Measurements from ENCODE around the gene TPSD1. TPM values are rescaled to one million over a fixed set of nuclear protein-coding genes. Genes with fewer than 3 reads are reported as not detected.

The TPSD1 gene
- total RNA-seq, 1 donor from 2014 or later = 0.69 TPM

GRCh38 chr16:1299012-1299867 lies 43.4 kb downstream of the TPSD1 start:
- DNase-seq (ENCODE audit: low spot score) = peak; percentile 44

DNA sequence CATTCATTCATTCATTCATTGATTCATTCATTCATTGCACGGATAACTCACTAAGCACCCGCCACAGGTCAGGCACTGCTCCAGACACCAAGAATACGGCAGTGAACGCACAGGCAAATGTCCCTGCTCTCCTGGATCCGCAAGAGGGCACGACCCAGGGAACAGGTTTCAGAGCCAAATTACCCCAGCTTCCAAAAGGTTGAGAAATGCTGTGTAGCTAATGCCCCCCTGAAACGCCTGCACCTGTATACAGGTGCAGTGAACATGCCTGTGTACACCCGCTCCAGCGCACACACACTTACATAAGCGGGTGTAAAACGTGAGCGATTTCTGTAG lies 44.0 kb downstream of the TPSD1 start:
- no peak for DNase-seq (ENCODE audit: low spot score)

- peak; percentile 56 for DNase-seq (ENCODE audit: low spot score)
Measured at GRCh38 chr16:1300664-1301476, 45.0 kb downstream of the TPSD1 start.

- DNase-seq (ENCODE audit: low spot score) = no peak
Measured at GRCh38 chr16:1301562-1301961, 45.7 kb downstream of the TPSD1 start.

DNA sequence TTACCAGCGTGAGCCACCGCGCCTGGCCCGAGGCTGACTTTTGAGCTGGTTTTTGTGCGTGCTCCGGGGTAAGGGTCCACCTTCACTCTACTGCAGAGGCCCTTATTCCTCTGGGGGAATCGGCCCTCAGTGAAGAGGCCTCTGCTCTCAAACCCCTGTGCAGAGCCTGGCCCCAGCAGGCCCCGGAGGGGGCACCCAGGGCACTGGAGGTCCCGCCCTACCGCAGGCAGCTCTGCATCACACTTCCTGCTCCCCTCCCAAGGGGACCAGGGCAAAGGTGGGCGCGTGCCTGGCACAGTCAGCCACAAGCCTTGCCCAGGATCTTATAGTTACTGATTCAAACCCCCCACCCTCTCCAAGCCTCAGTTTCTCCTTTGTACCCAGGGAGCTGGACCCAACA lies 50.0 kb downstream of the TPSD1 start:
- DNase-seq (ENCODE audit: low spot score) = no peak

GRCh38 chr16:1306334-1306733 lies 50.5 kb downstream of the TPSD1 start:
- DNase-seq (ENCODE audit: low spot score) = no peak

DNA sequence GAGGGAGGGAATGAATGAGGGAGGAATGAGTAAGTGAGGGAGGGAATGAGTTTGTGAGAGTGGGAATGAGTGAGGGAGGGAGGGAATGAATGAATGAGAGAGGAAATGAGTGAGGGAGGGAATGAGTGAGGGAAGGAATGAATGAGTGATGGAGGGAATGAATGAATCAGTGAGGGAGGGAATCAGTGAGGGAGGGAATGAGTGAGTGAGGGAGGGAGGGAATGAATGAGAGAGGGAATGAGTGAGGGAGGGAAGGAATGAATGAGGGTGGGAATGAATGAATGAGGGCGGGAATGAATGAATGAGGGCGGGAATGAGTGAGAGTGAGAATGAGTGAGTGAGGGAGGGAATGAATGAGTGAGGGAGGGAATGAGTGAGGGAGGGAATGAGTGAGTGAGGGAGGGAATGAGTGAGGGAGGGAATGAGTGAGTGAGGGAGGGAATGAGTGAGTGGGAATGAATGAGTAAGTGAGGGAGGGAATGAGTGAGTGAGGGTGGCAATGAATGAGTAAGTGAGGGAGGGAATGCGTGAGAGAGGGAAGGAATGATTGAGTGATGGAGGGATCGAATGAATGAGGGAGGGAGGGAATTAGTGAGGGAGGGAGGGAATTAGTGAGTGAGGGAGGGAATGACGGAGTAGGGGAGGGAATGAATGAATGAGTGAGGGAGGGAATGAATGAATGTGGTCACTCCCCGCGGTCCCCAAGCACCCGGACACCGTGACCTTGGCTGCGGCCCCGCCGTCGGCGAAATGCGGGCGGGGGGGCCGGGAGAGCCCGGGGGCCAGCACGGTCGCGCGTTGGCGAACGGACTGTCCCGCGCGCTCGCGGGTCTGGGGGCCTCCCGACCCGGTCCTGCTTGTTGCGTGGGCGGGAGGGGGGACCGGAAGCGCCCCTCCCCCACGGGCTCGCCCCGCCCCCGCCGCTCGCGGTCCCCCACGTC lies 52.4 kb downstream of the TPSD1 start:
- DNase-seq (ENCODE audit: low spot score) = no peak

Other genes with a start within 250 kb of the TPSD1 start
- gene SSTR5, start 183.3 kb upstream of the TPSD1 start, total RNA-seq = 5.8 TPM
- gene C1QTNF8, start 159.8 kb upstream of the TPSD1 start, total RNA-seq = not detected
- 133 TPM for gene CACNA1H, start 103.0 kb upstream of the TPSD1 start, total RNA-seq
- gene TPSG1, start 30.8 kb upstream of the TPSD1 start, total RNA-seq = 1.6 TPM
- 215 TPM for gene TPSB2, start 25.9 kb upstream of the TPSD1 start, total RNA-seq
- gene TPSAB1, start 15.4 kb upstream of the TPSD1 start, total RNA-seq = 139 TPM
- gene UBE2I, start 53.6 kb downstream of the TPSD1 start, total RNA-seq = 100 TPM
- 2.6 TPM for gene BAIAP3, start 77.6 kb downstream of the TPSD1 start, total RNA-seq
- 51.2 TPM for gene TSR3, start 95.8 kb downstream of the TPSD1 start, total RNA-seq
- gene GNPTG, start 95.9 kb downstream of the TPSD1 start, total RNA-seq = 86.6 TPM
- 32.6 TPM for gene UNKL, start 158.6 kb downstream of the TPSD1 start, total RNA-seq
- 8.7 TPM for gene UQCC4, start 164.7 kb downstream of the TPSD1 start, total RNA-seq
- not detected for gene PERCC1, start 175.0 kb downstream of the TPSD1 start, total RNA-seq
- gene CCDC154, start 188.5 kb downstream of the TPSD1 start, total RNA-seq = 3.6 TPM
- 111 TPM for gene CLCN7, start 219.0 kb downstream of the TPSD1 start, total RNA-seq
- 0.14 TPM for gene PTX4, start 232.9 kb downstream of the TPSD1 start, total RNA-seq
- 49.8 TPM for gene TELO2, start 237.3 kb downstream of the TPSD1 start, total RNA-seq